ENCODE results near the gene ARSH. TPM values are rescaled to one million over a fixed set of nuclear protein-coding genes. Genes with fewer than 3 reads are reported as not detected.
"Not testable (repeated sequence)": the region's sequence is repeated elsewhere in the genome, so short reads cannot be mapped to it uniquely, and the experiment has no call there.

ARSH gene
- total and polyA plus RNA-seq, 2 of the 8 experiments (the other 6 are each of a cell fraction or from before 2014, with no cell fraction given) = not detected

GRCh38 chrX:2978639-2979038, 27.7 kb upstream of the ARSH start:
- H3K79me2 ChIP-seq (ENCODE audit: control insufficient read depth in 1 of 2, insufficient read depth in 2 of 2, low read length in 2 of 2); H3K56ac ChIP-seq (replicated peaks; ENCODE audit: insufficient read length, low read depth, low read length); H2BK12ac ChIP-seq (ENCODE audit: low read depth, low read length); H3K4me2 ChIP-seq (ENCODE audit: insufficient read depth in 1 of 2, low read depth in 2 of 2, low read length in 2 of 2); H4K5ac ChIP-seq (ENCODE audit: insufficient read length, low read depth, low read length); H3K9me3 ChIP-seq (ENCODE audit: insufficient read depth in 2 of 2, low read depth in 1 of 2, low read length in 1 of 2); H2AFZ ChIP-seq (ENCODE audit: low read length); H3K4me1 ChIP-seq (replicated peaks in 1 of 4; ENCODE audit: control insufficient read depth in 3 of 4, insufficient read depth in 4 of 4, low read length in 3 of 4); DNase-seq (ENCODE audit: low read depth in 1 of 2, low spot score in 2 of 2); H3K23me2 ChIP-seq (ENCODE audit: low read depth, low read length); FAIRE-seq; H2BK120ac ChIP-seq (replicated peaks; ENCODE audit: low read depth, low read length); H4K20me1 ChIP-seq (replicated peaks in 1 of 2; ENCODE audit: control insufficient read depth in 1 of 2, insufficient read depth in 2 of 2, low read length in 2 of 2); H3K9ac ChIP-seq (replicated peaks in 1 of 4; ENCODE audit: extremely low read depth in 1 of 4, low read depth in 3 of 4, low read length in 3 of 4); H3K23ac ChIP-seq (ENCODE audit: insufficient read length); H2BK5ac ChIP-seq (ENCODE audit: low read depth, low read length); H3K14ac ChIP-seq (ENCODE audit: insufficient read length); H2AK5ac ChIP-seq (ENCODE audit: low read depth, low read length); H3K36me3 ChIP-seq (ENCODE audit: control insufficient read depth in 2 of 4, insufficient read depth in 4 of 4, low read length in 3 of 4); CTCF ChIA-PET (ENCODE audit: partially characterized antibody); H3K79me1 ChIP-seq (ENCODE audit: low read depth, low read length); H3K27ac ChIP-seq (ENCODE audit: low read depth, low read length); POLR2A ChIA-PET (ENCODE audit: partially characterized antibody); H4K91ac ChIP-seq (replicated peaks; ENCODE audit: insufficient read length, low read length); H3K4me3 ChIP-seq (ENCODE audit: extremely low read depth in 1 of 4, insufficient read depth in 2 of 4, low read depth in 3 of 4, low read length in 4 of 4); H2BK15ac ChIP-seq (ENCODE audit: low read length); H3K27me3 ChIP-seq (replicated peaks in 1 of 4; ENCODE audit: control insufficient read depth in 3 of 4, extremely low read depth in 1 of 4, insufficient read depth in 3 of 4, low read length in 3 of 4); H3K4ac ChIP-seq (replicated peaks; ENCODE audit: insufficient read length, low read depth, low read length); H4K8ac ChIP-seq (ENCODE audit: extremely low read depth, insufficient read depth, low read length); H3K18ac ChIP-seq (ENCODE audit: extremely low read depth, low read length); H2BK20ac ChIP-seq (ENCODE audit: low read length): not testable (repeated sequence)
- 93% methylated on average over 4 of the region's 4 CpGs; no CpG with 5 or more reads in 1 of the 2 experiments for WGBS, 2 experiments (ENCODE audit: extremely low coverage in 1 of 2, insufficient coverage in 1 of 2, insufficient read length in 1 of 2, insufficient replicate concordance in 2 of 2, low coverage in 1 of 2, low lambda C conversion rate in 2 of 2, missing lambda C conversion rate in 1 of 2)

Measured in H1 (cell line).